H9 (cell line): ENCODE results near the gene MAPK11. TPM values are rescaled to one million over a fixed set of nuclear protein-coding genes. Genes with fewer than 3 reads are reported as not detected.

Experiments used
- DNase-seq: peaks from one replicate; pipeline ENCODE4 v3.0.0-alpha.2; 2017
- H2AFZ ChIP-seq: one replicate; pipeline ENCODE4 v1.6.1; 2013; ENCODE audit warnings: mild to moderate bottlenecking, low read length, control low read depth, moderate library complexity
- H2AK5ac ChIP-seq: 2 replicates; pipeline ENCODE4 v1.6.1; 2013; ENCODE audit warnings: low read length, control low read depth, mixed read lengths; ENCODE audit not compliant: insufficient read length
- H2BK120ac ChIP-seq: one replicate; pipeline ENCODE4 v1.6.1; 2013; ENCODE audit warnings: low read depth, mild to moderate bottlenecking, low read length, control low read depth, inconsistent platforms; ENCODE audit not compliant: poor library complexity, severe bottlenecking
- H2BK12ac ChIP-seq: 2 replicates; pipeline ENCODE4 v1.6.1; 2013; ENCODE audit warnings: low read length, control low read depth, mixed read lengths, low read depth; ENCODE audit not compliant: insufficient read length
- H2BK15ac ChIP-seq: 2 replicates; pipeline ENCODE4 v1.6.1; 2013; ENCODE audit warnings: low read depth, low read length, control low read depth
- H2BK20ac ChIP-seq: one replicate; pipeline ENCODE4 v1.6.1; 2013; ENCODE audit warnings: low read depth, mild to moderate bottlenecking, low read length, control low read depth, inconsistent platforms; ENCODE audit not compliant: poor library complexity, severe bottlenecking
- H2BK5ac ChIP-seq: 2 replicates; pipeline ENCODE4 v1.6.1; 2013; ENCODE audit warnings: low read length, control low read depth, mixed read lengths; ENCODE audit not compliant: insufficient read length
- H3K14ac ChIP-seq: 2 replicates; pipeline ENCODE4 v1.6.1; 2013; ENCODE audit warnings: low read length, control low read depth; ENCODE audit not compliant: insufficient read depth
- H3K18ac ChIP-seq: 2 replicates; pipeline ENCODE4 v1.6.1; 2013; ENCODE audit warnings: low read depth, mild to moderate bottlenecking, mixed read lengths, low read length, control low read depth; ENCODE audit not compliant: insufficient read length
- H3K23ac ChIP-seq: 2 replicates; pipeline ENCODE4 v1.6.1; 2013; ENCODE audit warnings: low read length, control low read depth, mixed read lengths, low read depth; ENCODE audit not compliant: insufficient read length
- H3K23me2 ChIP-seq: 2 replicates; pipeline ENCODE4 v1.6.1; 2013; ENCODE audit warnings: low read depth, mild to moderate bottlenecking, mixed read lengths, low read length, control low read depth; ENCODE audit not compliant: insufficient read length, poor library complexity, severe bottlenecking
- H3K27ac ChIP-seq: 2 replicates; pipeline ENCODE4 v1.5.1; 2013; ENCODE audit warnings: low read length, control low read depth, mixed read lengths, low read depth; ENCODE audit not compliant: insufficient read length
- H3K27me3 ChIP-seq: 2 replicates; pipeline ENCODE4 v1.6.1; 2013; ENCODE audit warnings: low read length, control low read depth, inconsistent platforms; ENCODE audit not compliant: insufficient read depth
- H3K4ac ChIP-seq: 2 replicates; pipeline ENCODE4 v1.6.1; 2013; ENCODE audit warnings: low read depth, mild to moderate bottlenecking, control low read depth, inconsistent platforms, low read length, moderate library complexity
- H3K4me1 ChIP-seq: 2 replicates; pipeline ENCODE4 v1.6.1; 2013; ENCODE audit warnings: low read length, control low read depth, inconsistent platforms; ENCODE audit not compliant: insufficient read depth
- H3K4me2 ChIP-seq: 2 replicates; pipeline ENCODE4 v1.6.1; 2013; ENCODE audit warnings: low read length, control low read depth, mixed read lengths; ENCODE audit not compliant: insufficient read length, insufficient read depth
- H3K56ac ChIP-seq: 2 replicates; pipeline ENCODE4 v1.6.1; 2013; ENCODE audit warnings: low read depth, mild to moderate bottlenecking, mixed read lengths, low read length, control low read depth; ENCODE audit not compliant: insufficient read length
- H3K79me1 ChIP-seq: 2 replicates; pipeline ENCODE4 v1.6.1; 2013; ENCODE audit warnings: low read depth, mild to moderate bottlenecking, moderate library complexity, low read length, control low read depth, inconsistent platforms; ENCODE audit not compliant: insufficient read depth, poor library complexity, severe bottlenecking
- H3K79me2 ChIP-seq: 2 replicates; pipeline ENCODE4 v1.6.1; 2013; ENCODE audit warnings: low read length, control low read depth, inconsistent platforms; ENCODE audit not compliant: insufficient read depth
- H3K9ac ChIP-seq: 2 replicates; pipeline ENCODE4 v1.6.1; 2013; ENCODE audit warnings: low read length, control low read depth, mixed read lengths; ENCODE audit not compliant: insufficient read length; ENCODE audit errors: extremely low read depth
- H3K9me3 ChIP-seq: one replicate; pipeline ENCODE4 v1.6.1; 2013; ENCODE audit warnings: low read depth, low read length, inconsistent platforms; ENCODE audit not compliant: control insufficient read depth
- H3T11ph ChIP-seq: one replicate; pipeline ENCODE4 v1.6.1; 2013; ENCODE audit warnings: mild to moderate bottlenecking, low read length, control low read depth, inconsistent platforms
- H4K20me1 ChIP-seq: one replicate; pipeline ENCODE4 v1.6.1; 2013; ENCODE audit not compliant: control insufficient read depth, insufficient read length, insufficient read depth
- H4K5ac ChIP-seq: 2 replicates; pipeline ENCODE4 v1.6.1; 2013; ENCODE audit warnings: low read depth, mild to moderate bottlenecking, mixed read lengths, low read length, control low read depth; ENCODE audit not compliant: insufficient read length
- H4K8ac ChIP-seq: replicated peaks from 2 replicates; pipeline ENCODE4 v1.6.1; 2013; ENCODE audit warnings: low read length, control low read depth, mixed read lengths, low read depth; ENCODE audit not compliant: insufficient read length
- H4K91ac ChIP-seq: 2 replicates; pipeline ENCODE4 v1.6.1; 2013; ENCODE audit warnings: low read depth, mild to moderate bottlenecking, moderate library complexity, mixed read lengths, low read length, control low read depth; ENCODE audit not compliant: insufficient read length
- H3K27ac Mint-ChIP-seq, 3 experiments: 2 replicates in 2 of 3; 3 replicates in 1 of 3; pipeline ENCODE4 v1.8.0; 2020 to 2021; ENCODE audit warnings: mixed read lengths in 3 of 3, mild to moderate bottlenecking in 1 of 3, moderate library complexity in 1 of 3
- H3K27me3 Mint-ChIP-seq: 2 replicates; pipeline ENCODE4 v1.8.0; 2021; ENCODE audit warnings: low read depth, mild to moderate bottlenecking, moderate library complexity, mixed read lengths
- H3K36me3 Mint-ChIP-seq, 3 experiments: 2 replicates in 2 of 3; 3 replicates in 1 of 3; pipeline ENCODE4 v1.8.0; 2020 to 2021; ENCODE audit warnings: low read depth in 3 of 3, mixed read lengths in 3 of 3; ENCODE audit not compliant: insufficient read depth in 1 of 3
- H3K4me1 Mint-ChIP-seq, 2 experiments: 2 replicates each; pipeline ENCODE4 v1.8.0; 2020; ENCODE audit warnings: mixed read lengths in 2 of 2
- H3K4me3 Mint-ChIP-seq, 2 experiments: 2 replicates in 1 of 2; 3 replicates in 1 of 2; pipeline ENCODE4 v1.8.0; 2020 to 2021; ENCODE audit warnings: mild to moderate bottlenecking in 2 of 2, mixed read lengths in 2 of 2, moderate library complexity in 1 of 2
- H3K9me3 Mint-ChIP-seq, 2 experiments: 2 replicates in 1 of 2; 3 replicates in 1 of 2; pipeline ENCODE4 v1.8.0; 2020; ENCODE audit warnings: mild to moderate bottlenecking in 2 of 2, mixed read lengths in 2 of 2, moderate library complexity in 1 of 2
- whole genome bisulfite sequencing: extraction: QIAGEN DNeasy Blood & Tissue Kit; methylation state at CpG from one replicate; pipeline ENCODE4 v1.1.7; 2013; ENCODE audit warnings: missing lambda C conversion rate, low lambda C conversion rate, mixed read lengths; ENCODE audit not compliant: insufficient read length; ENCODE audit errors: extremely low coverage; 5-methylcytosine and 5-hydroxymethylcytosine counted together
- total RNA-seq: library from RNA; stranded (reverse); gene quantifications from 2 replicates; pipeline ENCODE4 v1.2.1, GENCODE V29; 2021
- TF ChIP-seq, protein P1 (sequence below): fragments of 200-600 bp; sonication (generic); conservative IDR thresholded peaks from 3 replicates; pipeline ENCODE4 v1.8.0; 2021; ENCODE audit warnings: antibody characterized with exemption, mild to moderate bottlenecking

The MAPK11 gene
- total RNA-seq, 1 experiment from 2014 or later, result 1.5 TPM

DNA sequence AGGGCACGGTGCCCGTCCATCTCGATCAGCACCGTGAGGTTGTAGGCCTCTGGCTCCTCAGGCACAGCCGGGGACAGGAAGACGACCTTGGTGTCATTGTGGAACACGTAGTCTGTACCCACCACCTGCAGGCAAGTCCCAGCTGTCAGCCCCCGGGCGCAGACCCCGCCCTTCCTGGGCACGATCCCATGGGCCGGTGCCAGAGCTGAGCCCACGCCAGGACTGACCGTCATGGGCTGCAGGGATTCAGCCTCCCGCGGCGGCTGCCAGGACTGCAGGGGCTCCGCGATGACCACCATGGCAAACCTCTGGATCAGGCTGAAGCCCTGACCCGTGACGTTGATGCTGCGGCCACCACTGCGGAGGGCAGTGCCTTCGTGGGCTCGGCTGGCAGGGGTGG, 11.8 kb upstream of the MAPK11 start:
- no peak overlapping the region for H3K9ac ChIP-seq
- H2BK120ac ChIP-seq, result no peak overlapping the region
- no peaks in the 10 kb centered on the region for H3K4me1 ChIP-seq
- no peaks in the 10 kb centered on the region for H3K79me2 ChIP-seq
- no peaks in the 10 kb centered on the region for H3K27me3 ChIP-seq
- H3K4me2 ChIP-seq, result no peak overlapping the region
- H3K4me3 Mint-ChIP-seq, result no peak overlapping the region
- no peak overlapping the region for H3T11ph ChIP-seq
- H3K9me3 ChIP-seq, result no peaks in the 10 kb centered on the region
- no CpG with 5 or more reads among the region's 25 CpGs for WGBS
- H2BK5ac ChIP-seq, result no peak overlapping the region
- H4K91ac ChIP-seq, result no peak overlapping the region
- peaks cover 3% of the 10 kb centered on the region for H3K23me2 ChIP-seq
- no peak overlapping the region for H2AK5ac ChIP-seq
- H3K79me1 ChIP-seq, result no peaks in the 10 kb centered on the region
- no peak overlapping the region for H2BK15ac ChIP-seq
- H3K27ac ChIP-seq, result no peak overlapping the region
- H4K5ac ChIP-seq, result no peak overlapping the region
- no peak overlapping the region for H3K56ac ChIP-seq
- no peaks in the 10 kb centered on the region for H4K20me1 ChIP-seq
- DNase-seq, result no peak
- no peak overlapping the region for H3K23ac ChIP-seq
- TF ChIP-seq, protein P1, sequence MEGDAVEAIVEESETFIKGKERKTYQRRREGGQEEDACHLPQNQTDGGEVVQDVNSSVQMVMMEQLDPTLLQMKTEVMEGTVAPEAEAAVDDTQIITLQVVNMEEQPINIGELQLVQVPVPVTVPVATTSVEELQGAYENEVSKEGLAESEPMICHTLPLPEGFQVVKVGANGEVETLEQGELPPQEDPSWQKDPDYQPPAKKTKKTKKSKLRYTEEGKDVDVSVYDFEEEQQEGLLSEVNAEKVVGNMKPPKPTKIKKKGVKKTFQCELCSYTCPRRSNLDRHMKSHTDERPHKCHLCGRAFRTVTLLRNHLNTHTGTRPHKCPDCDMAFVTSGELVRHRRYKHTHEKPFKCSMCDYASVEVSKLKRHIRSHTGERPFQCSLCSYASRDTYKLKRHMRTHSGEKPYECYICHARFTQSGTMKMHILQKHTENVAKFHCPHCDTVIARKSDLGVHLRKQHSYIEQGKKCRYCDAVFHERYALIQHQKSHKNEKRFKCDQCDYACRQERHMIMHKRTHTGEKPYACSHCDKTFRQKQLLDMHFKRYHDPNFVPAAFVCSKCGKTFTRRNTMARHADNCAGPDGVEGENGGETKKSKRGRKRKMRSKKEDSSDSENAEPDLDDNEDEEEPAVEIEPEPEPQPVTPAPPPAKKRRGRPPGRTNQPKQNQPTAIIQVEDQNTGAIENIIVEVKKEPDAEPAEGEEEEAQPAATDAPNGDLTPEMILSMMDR, result no peak
- no peak overlapping the region for H4K8ac ChIP-seq
- H3K18ac ChIP-seq, result no peak overlapping the region
- peaks cover 28 to 58% (median 54%) of the 10 kb centered on the region in 3 experiments for H3K36me3 Mint-ChIP-seq
- no peaks in the 10 kb centered on the region for H3K4me1 Mint-ChIP-seq
- H2AFZ ChIP-seq, result no peak overlapping the region
- no peak overlapping the region for H3K27ac Mint-ChIP-seq
- no peaks in the 10 kb centered on the region for H3K27me3 Mint-ChIP-seq
- H3K14ac ChIP-seq, result no peak overlapping the region
- H3K4ac ChIP-seq, result no peak overlapping the region
- H3K9me3 Mint-ChIP-seq, result peaks cover 0 to under 1% of the 10 kb centered on the region in 2 experiments; a peak in 3 of 5 replicates
- H2BK20ac ChIP-seq, result no peak overlapping the region
- H2BK12ac ChIP-seq, result no peak overlapping the region
